Thyroid gland (tissue), 4 donors: ENCODE data around the gene BLOC1S5.

Experiments used
- CTCF ChIP-seq, 6 experiments: fragments of 200-600 bp in 3 of 6; fragments of 450-650 bp in 3 of 6; sonication (generic) in 3 of 6; IDR thresholded peaks; one replicate each; pipeline ENCODE4 v1.5.1; 2016 to 2019; ENCODE audit warnings: antibody characterized with exemption in 6 of 6, mild to moderate bottlenecking in 2 of 6, inconsistent platforms in 1 of 6, moderate library complexity in 1 of 6
- POLR2A ChIP-seq, 2 donors: fragments of 450-650 bp; IDR thresholded peaks; one replicate each; pipeline ENCODE4 v1.6.1; 2017; ENCODE audit warnings: antibody characterized with exemption in 2 of 2, mild to moderate bottlenecking in 2 of 2, moderate library complexity in 1 of 2

- no peak for TF ChIP-seq CTCF (IDR thresholded peaks at IDR 0.05)
- no peak for TF ChIP-seq POLR2A (IDR thresholded peaks at IDR 0.05)
These were observed 66.0 kb downstream of the BLOC1S5 start for GRCh38 chr6:7998103-7998725.
